SH-SY5Y (cell line): ENCODE results near the gene POLR3F.

ENCODE experiments used
- GATA2 ChIP-seq: IDR thresholded peaks from 2 replicates; pipeline ENCODE4 v1.6.1; 2011; ENCODE audit warnings: mild to moderate bottlenecking, low read depth, low read length
- GATA3 ChIP-seq: IDR thresholded peaks from 2 replicates; pipeline ENCODE4 v1.6.1; 2011; ENCODE audit warnings: low read depth, mild to moderate bottlenecking, low read length, moderate library complexity

Gene POLR3F

DNA sequence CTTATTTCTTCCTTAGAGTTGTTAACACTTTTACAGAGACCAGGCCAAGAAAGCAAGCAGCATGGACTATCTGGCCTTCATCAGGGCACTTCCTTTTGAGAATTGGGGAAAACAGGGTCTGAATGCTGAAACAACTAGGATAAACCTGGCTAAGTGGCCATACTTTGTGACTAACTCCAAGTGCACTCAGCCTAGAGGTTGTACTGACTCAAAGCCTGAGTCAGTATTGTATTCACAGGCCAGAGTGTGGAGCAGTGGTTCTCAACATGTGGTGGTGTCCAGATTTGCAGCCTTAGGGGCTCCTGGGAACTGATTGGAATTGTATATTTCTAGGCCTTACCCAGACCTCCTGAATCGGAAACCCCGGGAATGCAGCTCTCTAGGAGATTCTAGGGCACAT lies 60.6 kb downstream of the POLR3F start:
- TF ChIP-seq GATA3 (no peak), GATA2 (no peak)

DNA sequence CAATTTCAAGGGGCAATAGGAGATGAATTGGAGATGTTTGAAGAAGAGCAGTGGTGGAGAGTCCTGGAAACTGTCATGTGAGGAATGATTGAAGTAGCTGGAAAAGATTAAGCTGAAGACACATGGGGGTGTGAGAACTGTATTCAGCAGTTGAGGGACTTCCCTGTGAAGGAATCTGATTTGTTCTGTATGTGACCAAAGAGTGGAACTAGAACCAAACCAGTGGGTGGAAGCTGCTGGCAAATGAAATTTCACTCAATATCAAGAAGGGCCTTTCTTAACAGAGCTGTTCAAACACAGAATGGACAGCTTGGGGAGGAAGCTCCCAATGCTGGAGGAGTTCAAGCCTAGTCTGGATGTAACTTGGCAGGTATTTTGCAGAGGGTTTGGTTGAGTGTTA lies 61.9 kb downstream of the POLR3F start:
- TF ChIP-seq GATA3 (no peak), GATA2 (no peak)

DNA sequence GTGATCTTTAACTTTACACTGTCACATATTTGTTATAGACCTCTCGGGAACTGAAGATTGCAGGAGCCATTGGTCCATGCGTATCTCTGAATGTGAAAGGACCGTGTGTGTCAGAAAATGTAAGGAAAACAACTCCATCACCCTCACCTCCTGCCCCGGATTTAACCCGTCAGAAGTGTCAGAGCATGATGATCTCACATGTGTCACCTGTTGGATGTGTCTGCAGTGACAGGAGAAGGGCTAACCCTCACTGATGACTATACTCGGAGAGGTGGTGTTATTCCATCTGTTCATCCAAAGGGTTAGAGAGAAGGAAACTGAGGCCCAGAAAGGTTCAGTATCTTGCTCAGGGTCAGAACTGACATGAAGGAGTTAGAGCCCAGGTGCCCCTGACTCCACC lies 65.4 kb downstream of the POLR3F start:
- no peak for TF ChIP-seq GATA3
- no peak for TF ChIP-seq GATA2

- TF ChIP-seq GATA2 (no peak), GATA3 (no peak)
These were observed 66.3 kb downstream of the POLR3F start for GRCh38 chr20:18533491-18533890.

GRCh38 chr20:18533978-18534644 lies 66.9 kb downstream of the POLR3F start:
- TF ChIP-seq GATA3 = no peak
- no peak for TF ChIP-seq GATA2
